Epidermal melanocyte (primary cell): Measurements from ENCODE around the gene C2CD4A.
A peak's percentile ranks its signal among the peaks of the same experiment; 100 is the strongest.

Experiments
- DNase-seq: peaks from one replicate; pipeline ENCODE4 v3.0.0; 2011; ENCODE audit warnings: low spot score; ENCODE audit not compliant: insufficient read length

Gene C2CD4A

DNA sequence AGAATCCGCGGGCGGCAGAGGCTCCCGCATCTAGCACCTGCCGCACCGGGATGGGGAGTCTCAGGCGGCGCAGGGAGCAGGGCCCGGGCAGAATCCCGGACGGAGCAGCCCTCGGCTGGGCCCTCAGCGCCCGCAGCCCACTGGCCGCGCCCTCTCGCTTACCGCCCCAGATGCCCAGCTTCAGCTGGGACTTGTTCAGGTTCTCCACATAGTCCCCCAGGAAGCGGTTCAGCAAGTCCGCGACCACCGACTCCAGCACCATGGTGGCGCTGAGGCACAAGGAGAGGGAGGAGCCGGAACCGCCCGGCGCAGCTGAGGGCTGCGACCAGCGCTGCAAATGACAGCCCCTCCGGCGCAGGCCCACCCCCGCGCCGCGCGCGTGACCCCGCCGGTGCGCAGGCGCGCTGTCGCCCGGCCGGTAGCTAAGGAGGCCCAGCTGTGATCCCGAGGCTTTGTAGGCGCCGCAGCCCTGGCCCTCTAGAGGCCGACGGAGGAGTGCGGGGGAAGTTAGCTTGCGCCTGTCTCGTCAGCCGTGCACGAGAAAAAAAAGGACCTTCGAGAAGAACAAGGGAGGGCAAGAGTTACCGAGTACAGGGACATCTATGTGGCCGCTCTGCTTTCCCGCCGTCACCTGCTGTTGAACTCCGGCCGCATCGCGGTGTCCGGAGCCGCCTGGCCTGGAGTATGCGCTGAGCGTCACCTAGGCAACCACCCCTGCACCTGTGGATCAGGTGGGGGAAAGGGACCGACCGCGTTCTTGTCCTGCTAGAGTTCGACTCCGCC is 6.5 kb upstream of the C2CD4A start, which contains the start of gene VPS13C:
Gene VPS13C, minus strand, starts transcription at position 335 of the 783 bp plus-strand sequence. Its CDS starts 73 bp downstream, at position 262.
- peak; percentile 88 for DNase-seq

DNA sequence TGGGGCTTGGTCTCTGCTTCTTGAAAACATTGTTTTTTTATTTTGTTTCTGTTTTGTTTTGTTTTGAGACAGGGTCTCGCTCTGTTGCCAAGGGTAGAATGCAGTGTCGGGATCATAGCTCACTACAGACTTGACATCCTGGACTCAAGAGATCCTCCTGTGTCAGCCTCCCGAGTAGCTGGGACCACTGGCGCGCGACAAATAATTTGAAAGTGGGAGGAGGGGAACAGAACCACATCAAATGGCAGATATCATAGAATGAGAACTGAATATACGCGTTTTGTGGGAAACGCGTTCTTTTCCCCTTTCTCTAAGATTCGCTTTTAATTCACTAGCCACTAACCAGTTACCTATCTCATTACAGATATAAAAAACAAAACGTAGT is 5.9 kb upstream of the C2CD4A start:
- DNase-seq: no peak

DNA sequence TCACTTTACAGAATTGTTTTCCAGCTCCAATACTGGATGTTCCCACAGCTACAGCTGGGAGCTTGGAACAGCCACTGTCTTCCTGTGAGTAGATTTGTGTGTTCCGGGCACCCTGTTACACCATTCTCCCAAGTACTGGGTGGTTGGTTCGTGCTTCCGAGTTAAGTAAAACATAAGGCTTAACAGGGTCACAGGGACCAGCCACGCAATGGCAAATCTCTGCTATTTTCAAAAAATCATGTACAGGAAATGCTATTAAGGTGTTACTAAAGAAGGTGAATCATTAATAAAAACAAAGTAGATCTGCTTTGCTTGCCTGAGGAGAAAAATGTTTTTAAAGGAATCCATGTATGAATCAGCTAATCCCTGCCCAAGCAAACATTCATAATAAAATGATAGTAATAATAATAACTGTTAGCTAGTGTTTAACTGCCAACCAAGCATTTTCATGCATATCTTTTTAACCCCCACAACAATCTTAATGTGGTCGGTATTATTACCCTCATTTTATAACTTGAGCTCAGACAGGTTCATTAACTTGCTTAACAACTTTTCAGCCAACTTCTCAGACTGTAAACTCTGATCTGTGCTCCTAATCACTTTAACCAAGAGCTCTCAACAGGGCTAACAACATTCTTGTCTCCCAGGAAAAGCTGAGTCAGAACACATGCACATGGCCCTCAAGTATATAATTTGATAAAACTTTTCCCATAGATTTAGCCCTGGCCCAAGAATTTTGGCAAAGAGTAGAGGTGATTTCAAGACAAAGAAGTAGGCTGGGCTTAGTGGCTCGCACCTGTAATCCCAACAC is 2.7 kb upstream of the C2CD4A start:
- DNase-seq: no peak

DNA sequence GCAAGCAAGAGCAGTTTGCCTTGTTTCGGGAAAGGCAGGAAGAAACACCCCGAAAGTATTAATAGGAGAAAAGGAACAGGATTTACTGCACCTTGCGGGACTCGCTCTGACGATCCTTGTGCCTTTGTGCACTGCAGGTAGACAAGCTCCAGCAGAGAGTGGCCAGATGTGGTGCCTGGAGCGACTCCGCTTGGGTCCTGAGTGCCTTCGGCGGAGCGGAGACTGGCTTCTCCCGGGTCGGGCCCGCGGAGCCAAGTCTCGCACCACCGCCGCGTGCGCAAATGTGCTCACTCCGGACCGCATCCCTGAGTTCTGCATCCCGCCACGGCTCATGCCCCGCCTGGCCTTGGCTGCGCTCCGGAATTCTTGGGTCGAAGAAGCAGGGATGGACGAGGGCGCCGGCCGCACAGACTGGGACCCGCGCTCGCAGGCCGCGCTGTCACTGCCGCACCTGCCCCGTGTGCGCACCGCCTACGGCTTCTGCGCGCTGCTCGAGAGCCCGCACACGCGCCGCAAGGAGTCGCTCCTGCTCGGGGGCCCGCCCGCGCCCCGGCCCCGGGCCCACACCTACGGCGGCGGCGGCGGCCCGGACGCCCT is 769 bp downstream of the C2CD4A start:
- DNase-seq: no peak

DNA sequence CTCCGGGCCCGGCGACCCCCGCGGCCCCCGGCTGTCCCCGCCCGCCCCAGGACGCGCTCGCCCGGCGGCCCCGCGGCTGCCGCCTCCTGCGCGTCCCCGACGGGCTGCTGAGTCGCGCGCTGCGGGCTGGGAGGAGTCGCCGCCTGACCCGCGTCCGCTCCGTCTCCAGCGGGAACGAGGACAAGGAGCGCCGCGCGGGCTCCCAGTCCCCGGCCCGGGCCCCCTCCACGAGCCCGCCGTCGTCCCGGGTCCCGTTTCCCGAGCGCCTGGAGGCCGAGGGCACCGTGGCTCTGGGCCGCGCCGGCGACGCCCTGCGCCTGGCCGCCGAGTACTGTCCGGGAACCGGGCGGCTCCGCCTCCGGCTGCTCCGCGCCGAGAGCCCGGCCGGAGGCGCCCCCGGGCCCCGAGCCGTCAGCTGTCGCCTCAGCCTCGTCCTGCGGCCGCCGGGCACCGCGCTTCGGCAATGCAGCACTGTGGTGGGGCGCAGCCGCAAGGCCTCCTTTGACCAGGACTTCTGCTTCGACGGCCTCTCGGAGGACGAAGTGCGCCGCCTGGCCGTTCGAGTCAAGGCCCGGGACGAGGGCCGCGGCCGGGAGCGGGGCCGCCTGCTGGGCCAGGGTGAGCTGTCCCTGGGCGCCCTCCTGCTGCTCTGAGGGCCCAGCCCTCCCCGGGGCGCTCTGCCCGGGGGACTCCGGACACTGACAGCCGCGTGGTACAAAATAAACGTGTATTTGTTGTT is 1.5 kb downstream of the C2CD4A start:
- DNase-seq: no peak

DNA sequence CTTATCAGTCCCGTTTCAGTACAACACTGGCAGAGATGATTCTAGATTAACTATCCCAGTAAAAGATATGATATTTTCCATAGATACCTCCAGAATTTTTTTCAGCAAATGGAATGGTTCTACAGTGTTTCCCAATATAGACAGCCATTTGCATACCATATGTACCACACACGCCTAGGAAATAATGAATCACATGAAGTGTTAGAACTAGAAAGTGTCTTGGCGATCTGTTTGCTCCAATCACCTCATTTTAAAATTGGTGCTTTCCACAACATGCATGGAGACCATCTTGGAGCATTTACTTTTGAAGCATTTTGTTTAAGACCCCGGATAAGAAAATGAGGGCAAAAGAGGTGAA is 2.0 kb downstream of the C2CD4A start:
- no peak for DNase-seq

DNA sequence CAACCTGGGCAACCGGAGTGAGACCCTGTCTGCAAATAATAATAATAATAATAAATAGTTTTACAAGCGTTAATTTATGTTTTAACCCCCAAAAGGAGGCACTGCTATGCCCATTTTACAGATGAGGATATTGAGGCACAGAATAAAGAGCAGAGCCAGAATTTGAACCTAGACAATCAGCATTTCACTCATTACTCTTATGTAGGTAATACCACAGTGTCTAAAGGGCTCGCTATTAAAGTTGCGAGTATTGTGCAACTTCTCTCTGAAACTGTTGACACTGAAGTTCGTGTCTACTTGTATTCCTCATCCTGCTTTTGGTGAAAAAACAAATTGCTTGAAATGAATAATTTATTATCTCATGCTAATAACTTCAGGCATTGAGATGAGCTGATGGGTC is 2.8 kb downstream of the C2CD4A start:
- no peak for DNase-seq

DNA sequence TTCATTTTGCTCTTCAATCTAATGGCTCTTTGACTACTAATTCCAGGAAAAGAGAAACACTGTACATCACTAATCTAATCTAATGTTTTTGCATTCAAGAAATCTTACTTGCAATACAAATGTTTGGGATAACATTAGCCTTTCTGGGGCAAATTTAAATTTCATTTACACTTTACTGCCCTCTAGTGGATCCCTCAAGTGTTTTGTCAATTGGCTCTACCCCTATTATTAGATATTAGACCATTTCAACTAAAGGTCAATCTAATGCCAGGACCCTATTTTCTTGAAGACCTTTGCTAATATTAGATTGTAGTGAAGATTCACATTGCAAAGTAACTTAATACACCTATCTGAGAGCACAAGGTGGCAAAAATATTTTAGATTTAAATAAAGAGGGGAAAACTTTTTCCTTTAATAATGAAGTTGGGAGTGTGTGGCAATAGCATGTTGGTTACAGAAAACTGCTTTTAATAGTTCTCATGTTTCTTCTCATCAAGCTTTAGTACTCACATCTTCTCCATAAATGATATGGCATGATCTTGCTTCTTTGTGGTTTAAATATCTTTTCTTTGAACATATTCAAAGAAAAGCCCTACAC is 5.0 kb downstream of the C2CD4A start:
- peak; percentile 74 for DNase-seq

DNA sequence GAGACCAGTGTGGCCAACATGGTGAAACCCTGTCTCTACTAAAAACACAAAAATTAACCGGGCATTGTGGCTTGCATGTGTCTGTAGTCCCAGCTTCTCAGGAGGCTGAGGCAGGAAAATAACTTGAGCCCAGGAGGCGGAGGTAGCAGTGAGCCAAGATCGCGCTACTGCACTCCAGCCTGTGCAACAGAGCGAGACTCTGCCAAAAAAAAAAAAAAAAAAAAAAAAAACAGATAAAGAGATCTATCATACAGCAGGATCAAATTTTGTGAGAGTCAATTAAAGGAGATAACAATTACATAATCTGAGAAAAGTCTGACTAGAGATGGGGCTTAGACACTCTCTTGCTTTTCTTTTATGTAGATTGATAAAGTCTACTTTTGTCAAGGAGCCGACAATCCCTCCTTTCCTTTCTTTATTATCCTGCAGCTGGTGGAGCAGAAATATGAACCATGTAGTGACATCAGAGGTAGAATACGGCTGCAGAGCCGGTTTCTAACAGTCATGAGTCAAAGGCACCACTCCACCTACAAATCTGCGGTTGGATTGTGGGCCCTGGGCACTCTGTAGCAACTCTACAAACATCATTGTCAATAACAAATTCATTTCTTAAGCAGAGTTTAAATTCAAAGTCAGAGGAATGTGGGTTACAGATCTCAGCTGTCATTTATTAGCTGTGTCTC is 9.0 kb downstream of the C2CD4A start:
- DNase-seq: no peak

DNA sequence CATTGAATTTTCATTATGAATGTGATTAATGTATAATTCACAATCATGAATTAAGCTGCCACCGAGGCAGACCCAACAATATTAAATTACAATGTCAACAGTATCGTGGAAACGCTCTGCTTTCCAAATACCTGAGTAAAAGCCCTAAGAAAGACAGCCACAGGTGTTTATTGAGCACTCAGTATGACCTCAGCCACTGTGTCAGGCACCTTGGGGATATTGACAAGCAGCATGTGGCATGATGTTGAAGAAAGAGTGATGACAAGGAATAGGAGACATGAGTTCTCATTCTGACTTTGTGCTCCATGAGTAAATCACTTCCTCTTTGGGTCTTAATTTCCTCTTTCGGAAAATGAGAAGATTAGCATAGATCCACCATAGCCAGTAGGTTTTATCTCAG is 12.8 kb downstream of the C2CD4A start:
- DNase-seq: no peak

DNA sequence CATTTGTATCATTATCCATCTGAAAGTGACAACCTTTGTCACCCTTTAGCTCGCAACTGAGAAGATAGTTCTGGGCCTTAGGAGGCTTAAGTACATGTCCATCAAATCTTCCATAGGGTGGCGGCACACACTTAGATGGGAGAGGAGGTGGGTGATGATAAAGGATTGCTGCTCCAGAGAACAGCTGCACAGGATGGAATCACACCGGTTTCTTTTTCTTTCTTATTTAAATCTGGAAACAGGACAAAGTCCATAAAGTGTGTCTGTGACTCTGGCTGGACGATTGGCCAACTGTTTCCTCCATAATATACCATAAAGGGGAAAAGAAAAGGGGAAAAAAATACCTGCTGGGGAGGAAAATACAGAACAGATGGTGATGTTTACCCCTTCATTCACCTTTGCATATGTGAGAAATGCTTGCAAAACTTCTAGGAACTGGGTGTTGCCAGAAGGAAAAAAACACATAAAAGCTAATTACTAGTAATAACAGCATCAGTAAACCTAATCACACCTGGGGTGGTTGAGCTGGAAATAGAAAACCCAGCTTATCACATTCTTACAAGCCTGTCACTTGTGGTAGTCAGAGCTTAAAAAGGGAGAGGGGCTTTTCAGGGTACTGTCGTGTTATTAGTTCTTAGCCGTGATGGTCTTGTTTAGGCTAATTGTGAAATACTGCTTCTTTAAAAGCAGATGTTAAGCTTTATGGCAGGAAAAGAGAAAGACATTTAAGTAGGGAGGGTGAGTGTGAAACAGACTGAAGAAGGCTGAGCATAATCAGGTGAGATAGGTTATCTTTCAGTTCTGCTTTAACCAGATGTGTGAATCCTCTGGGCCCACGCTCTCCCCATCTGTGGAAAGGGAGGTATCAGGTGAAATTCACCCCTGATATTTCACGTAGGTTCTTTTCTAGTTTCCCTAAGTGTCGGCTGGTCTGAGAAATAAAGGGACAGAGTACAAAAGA is 16.7 kb downstream of the C2CD4A start:
- DNase-seq: no peak

DNA sequence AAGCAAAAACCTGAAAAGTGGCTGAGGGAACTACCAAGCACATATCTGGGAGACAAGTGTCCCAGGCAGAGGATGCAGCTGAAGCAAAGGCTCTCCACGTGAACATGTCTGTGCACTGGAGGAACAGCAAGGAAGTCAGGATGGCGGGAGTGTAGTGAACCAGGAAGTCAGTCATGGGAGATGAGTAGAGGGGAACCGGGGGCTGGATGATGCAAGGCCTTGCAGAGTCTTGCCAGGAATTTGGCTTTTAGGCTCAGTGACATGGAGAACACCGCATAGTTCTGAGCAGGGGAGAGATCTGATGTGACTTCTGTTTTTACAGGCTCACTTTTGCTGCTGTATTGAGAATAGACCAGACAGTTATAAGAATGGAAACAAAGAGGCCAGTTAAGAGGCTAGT is 19.0 kb downstream of the C2CD4A start:
- DNase-seq: no peak

DNA sequence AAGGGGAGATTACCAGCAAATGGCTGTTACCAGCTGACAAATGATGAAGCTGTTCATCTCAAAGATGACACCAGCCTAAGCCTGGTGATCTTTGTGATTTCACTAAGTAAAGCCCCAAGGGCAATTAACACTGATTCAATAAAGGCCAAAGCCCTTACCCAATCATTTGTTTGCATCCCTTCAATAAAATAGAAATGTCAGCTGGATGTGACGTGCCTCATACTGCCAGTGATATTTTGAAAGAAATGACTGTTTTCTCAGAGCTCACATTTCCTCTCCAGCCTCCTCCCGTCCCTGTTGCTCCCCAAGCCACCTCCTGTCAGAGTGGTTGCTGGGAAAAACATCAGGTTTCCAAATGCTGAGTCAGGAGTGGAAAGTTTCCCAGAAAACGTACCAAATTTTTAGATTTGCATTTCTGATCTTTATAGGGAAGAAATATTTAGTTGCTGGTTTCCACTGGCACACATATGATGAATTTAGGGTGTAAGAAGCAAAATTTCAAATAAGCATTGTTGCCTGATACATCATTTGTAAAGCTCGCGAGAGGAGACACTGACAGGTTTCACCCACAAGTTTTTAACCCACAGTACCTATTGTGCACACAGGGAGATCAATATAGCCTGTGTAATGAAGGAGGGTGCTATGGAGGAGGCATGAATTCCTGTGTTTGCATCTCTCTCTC is 21.0 kb downstream of the C2CD4A start:
- DNase-seq: no peak

DNA sequence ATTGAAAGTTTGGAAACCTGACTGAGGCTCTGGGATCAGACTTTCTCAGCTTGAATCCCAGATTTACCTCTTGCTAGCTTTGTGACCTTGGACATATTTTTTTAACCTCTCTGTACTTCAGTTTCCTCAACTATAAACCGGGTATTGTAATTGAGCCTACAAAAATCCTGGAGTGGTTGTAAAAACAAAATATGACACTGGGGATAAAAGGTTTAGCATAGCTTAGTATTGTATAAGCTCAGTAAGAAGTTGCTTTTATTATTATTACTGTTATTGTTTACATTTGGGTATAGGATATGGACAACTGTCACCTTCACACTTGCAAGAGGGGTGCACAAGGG is 21.5 kb downstream of the C2CD4A start:
- no peak for DNase-seq

DNA sequence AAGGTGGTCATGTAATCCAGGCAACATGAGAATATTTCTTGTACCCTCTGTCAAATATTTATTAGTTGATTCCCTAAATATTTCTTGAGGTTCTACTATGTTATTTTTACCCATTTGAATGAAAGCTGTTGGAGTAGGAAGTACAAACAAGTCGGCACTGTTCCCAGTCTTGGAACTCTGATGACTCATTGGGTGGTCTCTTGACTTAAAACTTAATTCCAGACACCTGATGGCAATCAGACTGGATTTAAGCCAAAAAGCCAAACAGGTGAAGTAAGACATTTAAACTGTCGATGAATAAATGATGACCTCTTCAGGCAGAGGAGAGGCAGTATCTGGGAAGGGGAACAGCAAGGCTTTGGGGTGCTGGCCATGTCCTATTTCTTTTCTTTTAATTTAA is 22.8 kb downstream of the C2CD4A start:
- no peak for DNase-seq

DNA sequence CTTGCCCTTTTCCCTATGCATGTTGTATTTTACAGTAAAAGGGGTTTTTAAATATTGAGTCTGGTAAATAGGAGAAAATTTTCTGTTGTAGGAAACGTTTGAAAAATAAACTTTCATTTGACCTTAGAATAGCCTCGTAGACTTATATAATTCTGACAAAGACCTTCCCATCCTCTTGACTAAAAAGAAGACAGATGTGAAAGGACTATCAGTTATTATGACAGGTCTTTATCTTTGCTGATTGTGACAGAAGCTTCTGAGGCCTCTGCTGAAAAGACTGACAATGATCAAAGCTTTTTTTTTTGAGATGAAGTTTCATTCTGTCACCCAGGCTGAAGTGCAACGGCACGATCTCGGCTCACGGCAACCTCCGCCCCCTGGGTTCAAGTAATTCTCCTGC is 24.2 kb downstream of the C2CD4A start:
- DNase-seq: no peak

DNA sequence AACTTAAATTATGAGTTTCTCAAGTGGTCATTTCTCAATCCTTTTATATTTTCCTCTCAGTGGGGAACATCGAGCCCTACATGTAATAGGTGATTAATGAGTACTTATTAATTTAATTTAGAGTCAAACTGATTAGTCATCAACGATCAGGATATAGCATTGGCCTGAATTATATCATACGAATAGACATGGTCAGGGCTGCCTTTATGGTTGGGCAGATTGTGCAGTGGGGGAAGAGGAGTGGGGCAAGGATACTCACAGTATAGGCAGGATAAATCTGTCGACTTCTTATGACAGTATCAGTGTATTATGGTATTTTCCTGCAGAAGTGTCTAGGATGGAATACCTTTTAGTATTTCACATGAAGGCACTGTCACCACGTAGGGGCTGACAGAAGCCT is 27.0 kb downstream of the C2CD4A start:
- no peak for DNase-seq

DNA sequence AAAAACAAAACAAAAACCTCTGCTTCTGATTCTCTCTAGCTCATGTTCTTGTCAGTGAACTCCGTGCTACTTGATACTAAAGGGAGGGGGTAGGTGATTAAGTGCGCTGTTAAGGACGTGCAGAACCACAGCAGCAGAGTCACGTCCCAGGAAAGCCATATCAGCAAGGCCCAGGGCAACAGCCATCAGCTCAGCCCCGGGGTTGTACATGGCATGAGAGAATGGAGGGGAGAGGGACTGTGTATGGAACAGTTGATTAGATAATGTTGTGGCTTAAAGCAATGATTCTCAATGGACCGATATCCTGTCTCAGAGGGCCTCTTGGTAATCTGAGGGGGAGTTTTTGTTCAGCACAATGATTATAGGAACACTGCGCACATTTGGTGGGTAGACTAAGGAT is 27.6 kb downstream of the C2CD4A start:
- no peak for DNase-seq

DNA sequence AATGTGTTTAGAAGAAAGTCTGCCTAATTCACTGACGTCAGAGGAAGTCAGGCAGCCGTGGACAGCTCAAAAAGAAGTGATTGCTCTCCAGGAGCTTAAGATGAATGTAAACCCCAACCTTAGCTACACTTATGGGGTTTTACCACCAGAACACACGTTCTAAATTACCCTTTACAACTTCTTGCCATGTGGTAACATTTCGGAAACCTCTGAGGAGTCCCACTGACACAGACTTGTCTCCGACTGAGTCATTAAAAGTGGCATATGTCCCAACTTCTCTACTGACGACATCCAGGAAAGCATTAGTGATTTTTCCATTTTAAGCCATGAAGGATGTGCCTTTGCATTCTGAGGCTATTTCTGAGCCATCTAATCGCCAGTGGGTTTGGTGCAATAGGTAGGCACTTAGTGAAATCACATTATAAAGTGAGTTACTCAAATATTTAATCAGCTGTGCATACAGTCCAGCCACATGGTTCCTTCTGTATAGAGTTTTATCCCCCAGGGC is 32.4 kb downstream of the C2CD4A start:
- DNase-seq: peak; percentile 23
